HG02885 (cell line): ENCODE data around the gene MYO5B.
"Not testable (repeated sequence)": the region's sequence is repeated elsewhere in the genome, so short reads cannot be mapped to it uniquely, and the experiment has no call there.

Source experiments
- ATAC-seq: cut with Tn5 transposase; IDR thresholded peaks from one replicate; pipeline ENCODE4 v1.9.1; 2021; ENCODE audit warnings: mild to moderate bottlenecking; ENCODE audit not compliant: unreplicated experiment, poor library complexity

Gene MYO5B

DNA sequence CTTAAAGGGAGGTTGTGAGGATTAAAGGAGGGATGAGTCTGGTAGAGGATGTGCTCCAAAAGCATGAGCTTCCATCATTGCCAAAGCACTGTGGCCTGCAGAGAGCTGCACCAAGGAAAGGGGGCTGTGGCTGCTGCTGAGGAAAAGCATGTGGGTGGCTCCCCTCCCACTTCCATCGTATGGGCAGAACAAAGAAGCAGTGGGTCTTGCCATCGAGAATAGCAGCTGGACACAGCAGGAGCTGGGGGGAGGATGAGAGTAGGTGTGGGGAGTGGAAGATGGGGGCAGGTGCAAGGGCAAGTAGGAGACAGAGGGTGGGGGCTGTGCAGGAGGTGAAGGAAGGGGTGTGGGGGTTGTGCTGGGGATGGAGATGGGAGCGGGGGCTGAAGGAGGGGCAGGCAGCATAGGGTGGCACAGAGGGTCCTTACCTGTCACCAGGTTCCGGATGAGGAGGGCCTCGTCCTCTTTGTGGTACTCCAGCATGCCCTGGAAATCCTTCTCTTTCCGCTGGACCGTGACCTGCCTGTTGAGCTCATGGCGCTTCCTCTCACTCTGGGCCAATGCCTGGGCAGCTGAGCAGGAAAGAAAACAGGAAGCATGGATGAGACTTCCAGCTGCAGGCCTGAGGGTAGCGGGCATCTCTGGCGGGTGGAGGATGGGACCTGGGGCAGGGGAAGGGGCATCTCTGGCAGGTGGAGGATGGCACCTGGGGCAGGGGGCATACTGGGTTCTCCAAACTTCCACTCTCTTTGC is 348.1 kb downstream of the MYO5B start:
- no peak for ATAC-seq

DNA sequence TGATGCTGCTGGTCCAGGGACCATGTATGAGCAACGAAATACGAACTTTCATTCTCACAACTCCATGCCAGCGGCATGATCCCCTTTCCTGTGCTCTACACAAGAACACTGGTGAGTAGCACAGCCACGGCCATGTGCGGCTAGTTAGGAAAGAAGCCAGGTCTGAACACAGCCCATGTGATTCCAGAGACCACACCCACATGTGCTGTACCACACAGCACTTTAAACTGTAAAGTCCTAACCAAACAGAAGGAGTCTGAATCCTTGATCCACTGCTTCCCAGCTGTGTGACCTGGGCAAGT is 348.6 kb downstream of the MYO5B start:
- no peak for ATAC-seq

DNA sequence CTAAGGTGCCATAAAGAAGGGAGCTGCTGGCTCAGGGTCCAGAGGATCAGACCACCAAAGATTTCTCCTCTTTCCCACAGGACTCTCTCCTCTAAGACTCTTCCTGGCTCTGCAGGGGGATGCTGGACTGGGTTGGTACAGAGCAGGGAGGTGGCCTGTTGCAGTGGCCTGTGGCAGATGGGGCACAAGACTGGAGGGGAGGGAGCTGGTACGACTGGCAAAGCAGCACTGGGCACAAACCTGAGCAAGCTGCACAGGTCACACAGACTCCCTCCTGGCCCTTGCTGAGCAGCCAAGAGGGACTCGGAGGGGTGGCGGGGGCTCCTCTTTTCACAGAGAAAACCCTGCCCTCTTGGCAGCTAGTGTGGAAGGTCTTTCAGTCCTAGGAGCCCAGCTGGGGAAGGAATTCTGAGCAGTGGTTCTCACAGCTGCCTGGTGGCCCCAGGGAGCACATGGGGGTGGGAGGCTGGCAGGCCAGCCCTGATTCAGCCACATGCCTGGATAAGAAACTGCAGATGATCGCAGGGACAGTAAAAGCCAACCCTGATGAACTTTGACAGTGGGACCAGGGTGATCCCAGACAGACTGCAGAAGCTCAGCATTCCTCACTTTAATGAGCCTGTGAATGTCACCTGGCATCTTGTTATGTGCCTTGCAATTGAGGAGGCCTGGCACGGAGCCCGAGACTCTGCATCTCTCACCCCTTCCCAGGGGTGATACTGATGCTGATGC is 349.2 kb downstream of the MYO5B start:
- no peak for ATAC-seq

DNA sequence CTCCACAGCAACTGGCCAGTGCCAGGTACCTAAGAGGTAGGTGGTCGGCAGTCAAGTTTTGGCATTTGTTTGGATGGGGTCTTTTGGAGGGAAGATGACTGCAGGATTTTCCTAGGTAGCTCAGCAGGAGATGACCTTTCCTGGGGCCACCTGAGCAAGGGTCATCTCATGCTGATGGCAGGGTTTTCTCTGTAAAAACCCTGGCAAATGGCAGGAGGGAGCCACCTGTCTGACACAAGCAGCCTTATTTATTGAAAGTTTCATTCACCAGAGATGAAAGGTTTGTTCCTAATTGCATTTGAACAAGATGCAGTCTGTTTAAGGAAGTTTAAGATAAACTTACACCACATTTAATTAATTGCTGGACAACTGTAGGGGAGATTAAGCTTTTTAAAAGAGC is 350.0 kb downstream of the MYO5B start:
- no peak for ATAC-seq

DNA sequence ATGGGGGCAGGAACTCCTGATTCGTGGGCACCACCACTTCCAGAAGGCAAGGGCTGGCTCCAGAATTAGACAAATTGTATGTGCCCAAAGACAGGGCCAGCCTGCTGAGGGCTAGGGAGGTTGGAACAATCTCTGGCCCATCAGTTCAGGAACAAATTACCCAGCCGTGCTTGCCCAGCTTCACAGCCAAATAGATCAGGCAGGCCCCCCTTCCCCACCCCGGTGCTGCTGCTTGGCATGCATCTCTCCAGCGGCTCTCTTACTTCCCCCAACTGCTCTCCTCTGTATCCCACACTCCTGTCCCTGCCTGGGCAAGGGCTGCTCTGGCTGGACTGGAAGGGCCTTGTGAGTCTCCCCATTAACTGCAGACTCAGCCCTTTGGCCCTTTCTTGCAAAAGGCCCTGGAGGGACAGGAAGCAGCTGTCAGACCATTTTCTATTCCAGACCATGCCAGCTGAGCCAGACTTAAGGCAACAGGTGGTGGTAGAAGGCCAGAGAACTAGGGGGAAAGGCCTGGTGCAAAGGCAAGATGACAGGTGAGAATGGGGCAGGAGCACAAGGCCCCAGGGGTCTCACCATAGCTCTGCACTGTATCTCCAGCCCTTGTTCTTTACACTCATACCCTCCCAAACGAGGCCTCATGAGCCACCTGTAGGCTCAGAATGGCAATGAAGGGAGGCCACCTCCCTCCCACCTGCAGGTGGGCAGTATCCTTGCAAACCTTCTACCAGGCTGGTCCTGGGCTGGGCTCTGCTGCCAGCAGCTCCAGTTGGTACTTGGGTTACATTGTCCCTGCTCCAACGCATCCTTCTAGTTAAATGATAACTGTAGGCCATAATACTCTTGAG is 350.9 kb downstream of the MYO5B start:
- no peak for ATAC-seq

DNA sequence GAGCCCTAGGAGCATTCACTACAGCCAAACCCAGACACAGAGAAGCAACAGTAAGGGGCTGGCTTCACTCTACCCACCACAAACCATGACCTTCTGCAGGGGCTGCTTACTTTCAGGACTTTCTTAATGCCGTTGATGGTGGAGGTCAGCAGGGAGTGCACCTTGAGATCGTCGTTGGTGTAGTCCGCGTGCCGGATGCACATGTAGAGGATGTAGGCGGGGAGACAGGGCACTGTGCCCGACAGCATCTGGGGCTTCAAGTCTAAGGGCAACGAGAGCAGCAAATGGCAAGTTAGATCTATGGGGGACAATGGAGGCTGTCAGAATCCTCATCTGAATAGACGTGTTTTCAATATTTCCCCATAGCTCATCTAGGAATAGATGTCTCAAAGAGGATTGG is 351.8 kb downstream of the MYO5B start:
- no peak for ATAC-seq

DNA sequence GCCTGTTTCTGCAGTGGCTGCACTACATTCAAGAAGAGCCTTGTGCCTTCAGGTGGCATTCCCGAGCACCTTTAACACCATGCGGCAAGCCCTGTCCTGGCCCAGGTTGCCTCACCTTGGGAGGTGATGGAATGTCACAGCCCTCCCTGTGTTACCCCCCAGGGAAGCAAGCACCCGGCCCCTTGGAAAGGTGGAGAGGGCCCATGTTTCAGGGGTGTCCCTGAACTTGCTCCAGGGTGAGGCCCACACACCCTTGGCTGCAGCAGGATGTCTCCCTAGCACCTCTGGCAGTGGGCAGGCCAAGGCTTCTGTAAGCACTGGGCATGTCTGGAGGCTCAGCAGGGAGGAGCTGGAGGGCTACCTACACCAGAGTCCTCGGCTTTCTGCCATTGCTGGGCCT is 352.3 kb downstream of the MYO5B start:
- no peak for ATAC-seq

DNA sequence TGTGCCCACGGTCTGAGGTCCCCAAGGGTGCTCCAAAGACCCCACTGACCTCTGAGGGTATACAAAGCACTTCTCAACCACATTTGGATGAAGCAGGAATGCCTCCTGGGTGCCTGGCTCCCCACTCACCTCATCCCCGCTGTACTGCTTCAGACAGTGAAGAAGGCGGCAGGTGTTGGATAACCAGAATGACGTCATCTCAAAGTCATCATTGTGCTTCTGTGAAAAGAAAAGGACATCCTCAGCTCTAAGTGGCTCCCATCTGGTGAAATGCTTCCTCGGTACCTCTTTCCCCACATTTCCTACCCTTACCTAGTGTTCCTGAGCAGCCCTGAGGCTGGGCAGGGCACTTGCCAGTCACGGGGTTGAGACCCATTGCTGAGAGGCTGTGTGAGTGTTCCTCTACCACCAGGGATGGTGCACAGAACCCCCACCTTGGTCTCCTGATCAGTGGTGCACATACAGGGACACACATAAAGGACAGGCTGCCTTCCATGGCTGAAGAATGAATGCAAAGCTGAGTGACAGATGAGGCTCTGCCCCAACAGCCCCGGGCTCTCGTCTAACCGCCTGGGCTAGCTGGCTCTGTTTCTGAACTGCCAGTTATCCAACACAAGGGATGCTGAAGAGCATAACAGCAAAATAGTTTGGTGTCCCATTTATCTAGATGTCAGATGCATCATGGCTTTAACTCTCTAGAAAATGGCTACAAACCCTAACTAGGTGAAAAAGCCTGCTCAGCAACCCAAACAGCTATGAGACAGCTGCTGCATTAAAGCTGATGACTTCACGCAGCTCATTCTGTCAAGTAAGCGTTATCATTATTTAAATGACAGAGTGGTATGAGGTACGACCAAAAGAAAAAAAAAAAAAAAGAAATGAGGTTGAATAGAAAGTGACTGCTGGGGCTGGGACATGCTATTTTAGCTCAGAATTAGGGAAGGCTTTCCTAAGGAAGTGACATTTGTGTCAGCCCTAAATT is 353.4 kb downstream of the MYO5B start:
- no peak for ATAC-seq

DNA sequence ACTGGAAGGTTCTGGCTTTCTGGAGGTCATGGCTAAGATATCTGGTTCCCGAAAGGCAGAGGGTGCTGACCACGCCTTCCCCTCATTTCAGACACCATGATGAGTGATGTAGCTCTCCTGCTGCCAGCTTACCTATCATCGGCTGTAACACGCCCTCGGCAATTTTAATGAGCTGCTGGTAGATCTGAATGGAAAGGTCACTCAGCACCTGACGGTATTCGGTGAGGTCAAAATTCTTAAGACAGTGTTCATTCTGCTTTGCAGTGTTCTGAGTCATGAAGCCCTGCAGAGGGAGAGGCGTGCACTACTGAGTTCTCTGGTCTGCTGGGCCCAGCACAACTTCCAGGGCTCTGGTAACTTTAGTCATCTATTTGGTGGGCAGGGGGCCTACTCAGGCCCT is 355.9 kb downstream of the MYO5B start:
- no peak for ATAC-seq

DNA sequence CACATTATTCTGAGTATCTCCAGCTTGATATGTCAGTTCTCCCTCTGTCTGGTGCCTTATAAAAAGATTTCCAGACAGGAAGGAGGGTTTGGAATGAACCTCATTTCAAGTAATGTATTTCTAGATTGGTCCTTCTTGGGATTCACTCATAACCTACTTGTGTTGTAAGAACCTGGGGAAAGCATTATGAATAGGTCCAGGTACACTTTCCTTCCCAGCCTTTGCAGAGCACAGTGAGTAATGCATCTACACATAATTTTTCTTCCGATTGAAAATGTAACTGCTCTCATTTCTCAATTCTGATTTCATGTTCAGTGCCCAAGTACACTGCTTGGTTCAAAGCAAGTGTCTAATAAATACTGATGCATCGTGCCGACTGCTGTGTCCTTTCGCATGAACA is 356.6 kb downstream of the MYO5B start:
- ATAC-seq: no peak

DNA sequence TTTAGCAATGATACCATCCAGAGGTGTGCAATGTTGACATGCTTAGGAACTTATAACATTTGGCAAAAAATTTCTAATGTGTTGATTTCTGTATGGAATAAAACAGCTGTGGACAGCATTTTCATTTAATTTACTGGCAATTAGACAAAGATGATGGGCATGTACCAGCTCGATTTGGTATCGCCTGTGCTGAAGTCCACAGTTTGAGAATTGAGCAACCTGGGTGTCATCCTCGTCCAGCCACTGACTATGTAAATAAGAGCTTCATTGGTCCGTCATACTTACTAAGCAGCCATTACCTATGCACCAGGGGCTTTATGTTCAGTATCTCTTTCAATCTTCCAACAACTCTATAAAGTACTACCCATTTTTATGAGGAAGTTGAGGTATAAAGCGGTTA is 357.1 kb downstream of the MYO5B start:
- no peak for ATAC-seq

DNA sequence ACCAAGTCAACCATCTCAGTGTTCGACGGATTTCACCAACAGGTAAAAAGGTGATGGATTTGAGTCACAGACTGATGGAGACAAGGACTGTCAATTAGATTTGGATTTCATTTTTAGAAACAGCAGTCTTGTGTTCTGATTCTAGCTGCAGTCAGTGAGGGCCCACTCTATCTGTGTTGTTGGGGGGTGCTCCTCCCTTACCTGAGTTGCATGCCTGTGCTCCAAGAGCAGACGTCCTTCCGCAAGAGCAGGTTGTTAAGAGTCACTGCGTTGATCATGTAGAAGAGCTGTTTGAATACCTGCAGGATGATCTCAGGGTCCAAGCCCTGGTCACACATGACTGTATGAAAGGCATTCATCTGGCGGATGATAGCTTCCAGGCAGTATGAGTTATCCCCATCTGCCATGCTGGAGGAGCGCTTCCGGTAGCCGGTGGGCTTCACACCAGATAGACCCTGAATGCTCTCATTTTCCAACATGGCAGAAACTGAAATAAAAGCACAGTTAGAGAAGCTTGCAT is 357.6 kb downstream of the MYO5B start:
- not testable (repeated sequence) for ATAC-seq

DNA sequence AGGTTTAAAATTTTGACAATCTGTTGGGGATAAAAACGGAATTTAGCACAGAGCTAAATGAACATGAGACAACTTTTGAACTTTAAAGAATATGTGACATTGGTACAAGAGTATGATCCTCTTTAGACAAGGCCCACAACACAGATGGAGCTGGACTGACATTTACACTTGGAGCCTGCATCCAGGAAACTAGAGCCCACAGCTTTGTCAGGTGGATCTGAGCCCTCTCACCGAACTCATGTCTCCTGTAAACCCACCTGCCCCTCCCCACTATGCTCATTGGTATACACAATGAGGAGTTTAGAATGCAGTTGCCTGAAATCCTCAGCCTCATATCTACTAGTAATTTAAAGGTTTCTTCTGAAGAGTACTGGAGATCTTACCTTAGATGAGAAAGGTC is 359.5 kb downstream of the MYO5B start:
- ATAC-seq: no peak

DNA sequence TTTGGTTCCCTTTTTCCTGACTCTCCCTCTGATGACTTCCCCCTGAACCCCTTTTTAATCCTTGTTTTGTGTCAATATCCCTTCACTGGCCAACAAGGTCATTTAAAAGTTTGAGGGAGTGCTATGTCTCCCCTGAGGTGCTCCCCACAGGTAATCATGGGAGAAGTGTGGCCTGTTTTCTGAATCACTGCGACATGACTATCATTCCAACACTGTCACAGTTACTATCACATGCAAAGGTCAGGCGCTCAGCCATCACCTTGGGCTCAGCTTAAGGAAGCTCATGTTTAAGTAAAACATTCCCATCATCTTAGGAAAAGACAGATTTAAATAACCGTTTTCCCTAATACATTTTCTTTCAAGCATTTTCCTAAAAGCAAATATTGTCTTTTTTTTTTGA is 360.7 kb downstream of the MYO5B start:
- ATAC-seq: no peak

DNA sequence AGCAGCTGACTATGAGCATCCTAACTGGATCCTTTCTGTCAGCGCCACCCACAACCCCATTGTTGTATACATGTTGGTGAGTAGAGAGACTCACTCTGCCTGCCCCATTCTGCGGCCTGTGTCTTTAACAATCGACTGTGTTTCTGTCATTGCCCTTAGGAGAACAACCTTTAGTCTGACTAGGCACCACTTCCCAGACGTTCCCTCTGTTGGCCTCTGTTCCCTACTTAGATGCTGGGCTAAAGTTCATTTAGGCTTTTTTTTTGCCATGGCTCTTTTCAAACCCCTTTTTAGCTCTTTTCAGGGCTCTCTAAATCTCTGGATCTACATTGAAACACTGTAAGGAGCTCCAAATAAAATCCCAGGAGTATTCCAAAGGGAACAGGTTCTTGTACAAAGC is 361.1 kb downstream of the MYO5B start:
- ATAC-seq: no peak

DNA sequence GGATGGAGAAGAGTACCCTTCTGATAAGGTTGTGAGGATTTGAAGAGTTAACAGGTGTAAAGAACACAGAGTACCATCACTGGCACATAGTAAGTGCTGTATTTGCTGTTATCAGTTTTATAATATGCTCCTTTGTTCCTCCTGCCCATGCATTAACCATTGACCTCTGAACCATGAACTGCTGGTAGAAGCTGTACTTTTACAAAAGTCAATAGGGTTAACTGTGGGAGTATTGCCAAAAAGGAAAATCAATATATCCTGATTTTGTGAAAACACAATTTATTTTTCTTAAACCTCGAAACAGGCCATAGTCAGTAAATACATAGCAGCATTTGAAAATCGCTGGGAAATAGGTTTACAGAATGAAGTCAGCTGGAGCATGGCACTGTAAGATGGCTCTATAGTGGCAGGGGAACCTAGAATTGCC is 362.7 kb downstream of the MYO5B start:
- ATAC-seq: no peak

DNA sequence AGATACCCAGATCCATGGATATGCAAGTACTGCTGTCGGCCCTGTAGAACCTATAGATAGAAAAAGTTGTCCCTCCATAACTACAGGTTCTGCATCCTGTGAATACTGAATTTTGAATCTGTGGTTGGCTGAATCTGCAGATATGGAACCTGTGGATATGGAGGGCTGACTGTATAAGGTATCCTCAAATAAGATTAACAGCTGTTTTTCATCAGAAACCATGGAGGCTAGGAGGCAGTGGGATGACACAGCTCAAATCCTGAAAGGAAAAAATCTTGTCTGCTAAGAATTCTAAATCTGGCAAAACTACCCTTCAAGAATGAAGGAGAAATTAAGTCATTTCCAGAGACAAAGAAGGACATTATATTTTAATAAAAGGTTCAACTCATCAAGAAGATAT is 367.0 kb downstream of the MYO5B start:
- ATAC-seq: no peak

DNA sequence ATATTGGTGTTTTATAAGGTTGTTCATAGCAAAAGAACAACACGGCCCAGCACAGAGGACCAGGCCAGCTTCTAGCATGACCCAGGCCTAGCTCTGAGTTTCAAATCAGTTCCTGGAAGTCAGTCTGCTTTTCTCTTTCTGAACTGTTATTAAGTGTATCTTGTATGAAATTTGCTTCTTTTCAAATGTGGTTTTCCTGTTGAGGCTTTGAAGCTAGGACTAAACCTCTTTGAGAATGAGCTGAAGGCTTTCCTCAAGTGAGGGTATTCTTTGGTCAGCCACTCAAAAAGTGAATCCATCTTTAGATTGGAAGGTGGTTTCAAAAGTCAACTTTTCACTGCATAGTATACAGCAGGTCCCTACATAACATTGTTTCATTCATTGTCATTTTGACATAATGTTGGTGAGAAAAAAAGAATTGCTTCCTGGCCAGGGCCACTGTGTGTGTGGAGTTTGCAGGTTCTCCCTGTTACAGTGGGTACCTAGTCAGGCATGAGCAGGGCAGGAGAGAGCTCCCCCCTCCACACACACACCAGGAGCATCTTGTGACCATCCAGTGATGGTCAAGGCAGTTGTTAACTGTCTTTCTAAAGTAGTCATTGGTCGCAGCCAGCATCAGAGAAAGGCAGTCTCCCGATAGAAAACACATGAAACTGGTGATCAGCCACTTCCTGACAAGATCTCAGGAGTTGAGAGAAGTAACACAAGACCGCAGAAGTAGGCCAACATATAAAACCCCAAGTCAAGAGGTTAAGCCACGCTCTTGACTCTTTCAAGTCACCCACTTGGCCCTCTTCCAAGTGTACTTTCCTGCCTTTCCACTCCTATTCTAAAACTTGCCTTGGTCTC is 374.9 kb downstream of the MYO5B start:
- ATAC-seq: peak; percentile 40

DNA sequence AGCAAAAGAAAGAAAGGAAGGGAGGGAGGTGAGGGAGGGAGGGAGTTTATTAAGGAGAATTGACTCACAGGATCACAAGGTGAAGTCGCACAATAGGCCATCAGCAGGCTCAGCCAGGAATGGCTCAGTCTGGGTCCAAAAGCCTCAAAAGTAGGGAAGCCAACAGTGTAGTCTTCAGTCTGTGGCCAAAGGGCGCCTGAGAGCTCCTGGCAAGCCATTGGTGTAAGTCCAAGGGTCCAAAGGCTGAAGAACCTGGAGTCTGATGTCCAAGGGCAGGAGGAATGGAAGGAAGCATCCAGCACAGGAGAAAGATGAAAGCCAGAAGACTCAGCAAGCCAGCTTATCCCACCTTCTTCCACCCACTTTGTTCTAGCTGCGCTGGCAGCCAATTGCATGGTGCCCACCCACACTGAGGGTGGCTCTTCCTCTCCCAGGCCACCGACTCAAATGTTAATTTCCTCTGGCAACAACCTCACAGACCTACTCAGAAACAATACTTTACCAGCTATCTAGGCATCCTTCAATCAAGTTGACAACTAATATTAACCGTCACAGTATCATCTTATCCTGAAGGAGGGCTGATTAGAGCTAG is 375.8 kb downstream of the MYO5B start:
- ATAC-seq: no peak
